HG03103 (cell line): Measurements from ENCODE around the gene GPR152.

Experiments
- ATAC-seq: cut with Tn5 transposase; IDR thresholded peaks from one replicate; pipeline ENCODE4 v1.9.1; 2021; ENCODE audit warnings: low read depth; ENCODE audit not compliant: unreplicated experiment

The GPR152 gene

GRCh38 chr11:67452141-67452952 lies at the start of gene GPR152:
Gene GPR152 (minus strand): TSS chr11:67452729. CDS start chr11:67452724, 5 bp downstream.
- ATAC-seq, result no peak

- ATAC-seq, result no peak
These were observed 49.3 kb upstream of the GPR152 start for GRCh38 chr11:67501854-67502253.

GRCh38 chr11:67500831-67501715 lies 48.5 kb upstream of the GPR152 start:
- ATAC-seq, result no peak

- ATAC-seq, result no peak
These were observed 47.9 kb upstream of the GPR152 start for GRCh38 chr11:67500484-67500821.

- no peak for ATAC-seq
These were observed 47.4 kb upstream of the GPR152 start for GRCh38 chr11:67499808-67500483.

- no peak for ATAC-seq
These were observed 46.0 kb upstream of the GPR152 start for GRCh38 chr11:67498544-67498972.

GRCh38 chr11:67497656-67498291 lies 45.2 kb upstream of the GPR152 start:
- ATAC-seq, result no peak

- no peak for ATAC-seq
These were observed 43.6 kb upstream of the GPR152 start for GRCh38 chr11:67496113-67496512.

- ATAC-seq, result no peak
These were observed 42.9 kb upstream of the GPR152 start for GRCh38 chr11:67495234-67496005.

GRCh38 chr11:67494371-67495233 lies 42.1 kb upstream of the GPR152 start:
- no peak for ATAC-seq

GRCh38 chr11:67493548-67494370 lies 41.2 kb upstream of the GPR152 start:
- no peak for ATAC-seq

GRCh38 chr11:67492801-67493547 lies 40.4 kb upstream of the GPR152 start:
- ATAC-seq, result no peak

GRCh38 chr11:67492069-67492727 lies 39.7 kb upstream of the GPR152 start:
- ATAC-seq, result no peak

GRCh38 chr11:67491276-67492068 lies 38.9 kb upstream of the GPR152 start:
- ATAC-seq, result no peak

GRCh38 chr11:67490727-67491065 lies 38.2 kb upstream of the GPR152 start:
- ATAC-seq, result no peak
